K562 (cell line): ENCODE data around the gene KASH5. TPM values are rescaled to one million over a fixed set of nuclear protein-coding genes. Genes with fewer than 3 reads are reported as not detected.

Experiments used
- CC2D1A ChIP-seq: fragments of 450-650 bp; IDR thresholded peaks from 2 replicates; pipeline ENCODE4 v1.6.1; 2017; ENCODE audit warnings: mild to moderate bottlenecking
- CUX1 ChIP-seq: fragments of 200-800 bp; sonication (Bioruptor generic); IDR thresholded peaks from 2 replicates; pipeline ENCODE4 v1.6.1; 2016; ENCODE audit warnings: missing genetic modification characterization, missing compliant biosample characterization
- ETV5 ChIP-seq: sonication (generic); formaldehyde crosslinking; IDR thresholded peaks from 2 replicates; pipeline ENCODE4 v1.4.0; 2020; ENCODE audit warnings: low read depth, mild to moderate bottlenecking, missing genetic modification reagents
- HLTF ChIP-seq: fragments of 450-650 bp; IDR thresholded peaks from 2 replicates; pipeline ENCODE4 v1.6.1; 2016
- HMGXB4 ChIP-seq: sonication (generic); formaldehyde crosslinking; IDR thresholded peaks from 2 replicates; pipeline ENCODE4 v1.8.1; 2023; ENCODE audit warnings: mild to moderate bottlenecking, missing genetic modification reagents
- HOXB6 ChIP-seq: fragments of 250-450 bp; sonication (Bioruptor Pico); IDR thresholded peaks from 2 replicates; pipeline ENCODE4 v1.5.1; 2022; ENCODE audit warnings: mild to moderate bottlenecking, borderline replicate concordance
- KLF10 ChIP-seq: fragments of 250-450 bp; sonication (Bioruptor Pico); IDR thresholded peaks from 2 replicates; pipeline ENCODE4 v1.6.1; 2021; ENCODE audit warnings: matching md5 sums
- LEF1 ChIP-seq: fragments of 450-650 bp; IDR thresholded peaks from 2 replicates; pipeline ENCODE4 v1.6.1; 2016; ENCODE audit warnings: mild to moderate bottlenecking
- MCM5 ChIP-seq: fragments of 450-650 bp; IDR thresholded peaks from 2 replicates; pipeline ENCODE4 v1.6.1; 2016; ENCODE audit warnings: low read depth
- MED1 ChIP-seq: sonication (generic); formaldehyde crosslinking; IDR thresholded peaks from 2 replicates; pipeline ENCODE4 v1.8.1; 2023; ENCODE audit warnings: missing genetic modification reagents, borderline replicate concordance
- MEF2A ChIP-seq: IDR thresholded peaks from 2 replicates; pipeline ENCODE4 v1.6.1; 2011; ENCODE audit warnings: low read depth, mild to moderate bottlenecking, low read length, moderate library complexity; ENCODE audit not compliant: control insufficient read depth
- PML ChIP-seq: IDR thresholded peaks from 2 replicates; pipeline ENCODE4 v1.6.1; 2012; ENCODE audit warnings: low read length, inconsistent platforms
- PRPF4 ChIP-seq: fragments of 200-400 bp; formaldehyde crosslinking; IDR thresholded peaks from one replicate; pipeline ENCODE4 v1.6.1; 2017; ENCODE audit warnings: low read length, low read depth, mild to moderate bottlenecking; ENCODE audit not compliant: insufficient read depth, poor library complexity, severe bottlenecking
- SIN3A ChIP-seq, 2 experiments: fragments of 150-350 bp in 1 of 2; IDR thresholded peaks; 2 replicates each; pipeline ENCODE4 v1.6.1; 2011 to 2016; ENCODE audit warnings: borderline replicate concordance in 2 of 2, low read depth in 2 of 2, low read length in 2 of 2, mild to moderate bottlenecking in 2 of 2, moderate library complexity in 2 of 2; ENCODE audit not compliant: control insufficient read depth in 1 of 2
- SMARCB1 ChIP-seq: IDR thresholded peaks from 2 replicates; pipeline ENCODE4 v1.6.1; 2011; ENCODE audit warnings: improper control_type of control experiment, low read depth; ENCODE audit not compliant: insufficient read length
- TGIF2 ChIP-seq: sonication (generic); formaldehyde crosslinking; IDR thresholded peaks from 2 replicates; pipeline ENCODE4 v1.8.1; 2022; ENCODE audit warnings: mild to moderate bottlenecking, missing genetic modification reagents, moderate library complexity
- ZNF395 ChIP-seq: fragments of 200-800 bp; sonication (Bioruptor generic); IDR thresholded peaks from 2 replicates; pipeline ENCODE4 v1.6.1; 2017; ENCODE audit warnings: missing genetic modification characterization, missing compliant biosample characterization
- ZNF696 ChIP-seq: fragments of 250-450 bp; sonication (Bioruptor Pico); conservative IDR thresholded peaks from 2 replicates; pipeline ENCODE4 v1.4.0; 2020; ENCODE audit warnings: mild to moderate bottlenecking, moderate library complexity
- ZNF785 ChIP-seq: fragments of 250-450 bp; sonication (Bioruptor Pico); IDR thresholded peaks from 2 replicates; pipeline ENCODE4 v1.4.0; 2020; ENCODE audit warnings: mild to moderate bottlenecking
- polyA plus RNA-seq, 8 experiments: library from polyadenylated mRNA; depleted of rRNA in 4 of 8; stranded (reverse) in 5 of 8; unstranded in 3 of 8; fragments of >200 nt; fragmentation: Nextera tagmentation in 2 of 8; fragmentation: Illumina TruSeq in 1 of 8; extraction: Ambion mirVana in 2 of 8; extraction: Trizol in 1 of 8; gene quantifications; 2 replicates each; pipeline versions ENCODE4 v1.2.1 to v1.2.3, GENCODE V29; 2011 to 2014; ENCODE audit warnings: inconsistent platforms in 1 of 8, missing spikeins in 1 of 8
- total RNA-seq, 7 experiments: library from RNA; depleted of rRNA in 6 of 7; stranded (reverse); fragments of >200 nt in 6 of 7; fragmentation: Illumina TruSeq in 2 of 7; extraction: Trizol in 2 of 7; gene quantifications; 2 replicates each; pipeline versions ENCODE4 v1.2.1 to v1.2.3, GENCODE V29; 2011 to 2021; ENCODE audit warnings: low replicate concordance in 1 of 7

The KASH5 gene
- total and polyA plus RNA-seq, 9 of the 15 experiments (the other 6 are each of a cell fraction or from before 2014, with no cell fraction given), result 0.07 to 0.84 (median 0.34) TPM; not detected in 1

GRCh38 chr19:49453013-49453756 lies 65.1 kb downstream of the KASH5 start, which contains the start of gene ALDH16A1 (continued):
- TF ChIP-seq PML, result peak; percentile 94
- no peak for TF ChIP-seq LEF1
- TF ChIP-seq HLTF, result no peak
- TF ChIP-seq MEF2A, result 0 out of 2 replicates have a peak, but pooled peaks have one; percentile 25
- TF ChIP-seq ZNF696 (CRISPR knock-in tag), result no peak; the same call in 1 of the 2 replicates
- no peak for TF ChIP-seq SMARCB1
- TF ChIP-seq ETV5, result peak; percentile 72; the same call in 1 of the 2 replicates
- TF ChIP-seq CUX1, result no peak
- no peak for TF ChIP-seq MCM5
- TF ChIP-seq CC2D1A, result no peak
- peak; percentile 37; the same call in 1 of the 2 replicates for TF ChIP-seq ZNF395 (CRISPR knock-in tag)
- no peak for TF ChIP-seq PRPF4
- TF ChIP-seq KLF10, result no peak
- no peak for TF ChIP-seq HMGXB4 (CRISPR knock-in tag)
- TF ChIP-seq HOXB6, result no peak
- TF ChIP-seq MED1 (CRISPR knock-in tag), result no peak
- TF ChIP-seq SIN3A (IDR thresholded peaks at IDR 0.05; ENCODE audit: borderline replicate concordance in 2 of 2, control insufficient read depth in 1 of 2, low read depth in 2 of 2, low read length in 2 of 2), result peak in 1 of 2 experiments; percentile 45; a peak in 1 of 4 replicates
- TF ChIP-seq TGIF2 (CRISPR knock-in tag), result no peak
- no peak for TF ChIP-seq ZNF785 (CRISPR knock-in tag)
